Right atrium auricular region (tissue), 2 donors: ENCODE measurements around the gene EDDM3A. TPM values are rescaled to one million over a fixed set of nuclear protein-coding genes. Genes with fewer than 3 reads are reported as not detected.
"Not testable (repeated sequence)": the region's sequence is repeated elsewhere in the genome, so short reads cannot be mapped to it uniquely, and the experiment has no call there.

Experiments
- DNase-seq: peaks from one replicate; pipeline ENCODE4 v3.0.0-alpha.2; 2019; ENCODE audit warnings: low spot score
- H3K27ac ChIP-seq, 2 donors: fragments of 200-600 bp; sonication (generic); 1 replicate in 1 of 2; 2 replicates in 1 of 2; pipeline ENCODE4 v1.5.1; 2016 to 2019
- H3K27me3 ChIP-seq, 2 donors: fragments of 200-600 bp; sonication (generic); one replicate each; pipeline versions ENCODE4 v1.5.1 to v1.6.0; 2017 to 2019
- H3K36me3 ChIP-seq: fragments of 200-600 bp; sonication (generic); one replicate; pipeline ENCODE4 v1.5.1; 2016
- H3K4me1 ChIP-seq, 2 donors: fragments of 200-600 bp; sonication (generic); one replicate each; pipeline versions ENCODE4 v1.5.1 to v1.6.0; 2017 to 2019
- H3K4me3 ChIP-seq, 2 donors: fragments of 200-600 bp; sonication (generic); 1 replicate in 1 of 2; 2 replicates in 1 of 2; pipeline ENCODE4 v1.5.1; 2017 to 2019; ENCODE audit warnings: mild to moderate bottlenecking in 1 of 2, moderate library complexity in 1 of 2
- H3K9me3 ChIP-seq, 2 donors: fragments of 200-600 bp; sonication (generic); one replicate each; pipeline ENCODE4 v1.5.1; 2019
- CTCF ChIP-seq, 2 donors: fragments of 200-600 bp; sonication (generic); IDR thresholded peaks; one replicate each; pipeline ENCODE4 v1.5.1; 2019; ENCODE audit warnings: antibody characterized with exemption in 2 of 2
- total RNA-seq, 2 donors: library from RNA; depleted of rRNA; stranded (reverse); fragments of >200 nt; gene quantifications; one replicate each; pipeline ENCODE4 v1.1.0, GENCODE V29; 2016

The EDDM3A gene
- total RNA-seq, 2 donors from 2014 or later = not detected

GRCh38 chr14:20734430-20734806 is 11.3 kb upstream of the EDDM3A start:
- no peak for DNase-seq
- no peak for TF ChIP-seq CTCF (IDR thresholded peaks at IDR 0.05)
- H3K27ac ChIP-seq = no peak overlapping the region
- no peaks in the 10 kb centered on the region for H3K4me1 ChIP-seq
- no peak overlapping the region for H3K4me3 ChIP-seq
- no peaks in the 10 kb centered on the region for H3K9me3 ChIP-seq
- H3K36me3 ChIP-seq = no peaks in the 10 kb centered on the region
- no peaks in the 10 kb centered on the region for H3K27me3 ChIP-seq

DNA sequence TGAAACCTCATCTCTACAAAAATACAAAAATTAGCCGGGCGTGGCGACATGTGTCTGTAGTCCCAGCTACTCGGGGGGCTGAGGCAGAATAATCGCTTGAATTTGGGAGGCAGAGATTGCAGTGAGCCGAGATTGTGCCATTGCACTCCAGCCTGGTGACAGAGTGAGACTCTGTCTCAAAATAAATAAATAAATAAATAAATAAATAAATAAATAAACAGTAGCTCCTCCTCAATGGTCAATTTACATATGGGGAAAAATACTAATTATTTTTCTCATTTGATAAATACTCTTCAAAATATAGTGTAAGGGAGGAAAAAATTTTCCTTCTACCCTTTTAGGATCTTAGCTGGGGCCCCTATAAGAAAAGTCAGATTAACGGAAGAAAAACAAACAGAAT is 7.4 kb upstream of the EDDM3A start:
- H3K27ac ChIP-seq, H3K36me3 ChIP-seq, H3K27me3 ChIP-seq, H3K4me1 ChIP-seq, H3K4me3 ChIP-seq, DNase-seq, H3K9me3 ChIP-seq: not testable (repeated sequence)

DNA sequence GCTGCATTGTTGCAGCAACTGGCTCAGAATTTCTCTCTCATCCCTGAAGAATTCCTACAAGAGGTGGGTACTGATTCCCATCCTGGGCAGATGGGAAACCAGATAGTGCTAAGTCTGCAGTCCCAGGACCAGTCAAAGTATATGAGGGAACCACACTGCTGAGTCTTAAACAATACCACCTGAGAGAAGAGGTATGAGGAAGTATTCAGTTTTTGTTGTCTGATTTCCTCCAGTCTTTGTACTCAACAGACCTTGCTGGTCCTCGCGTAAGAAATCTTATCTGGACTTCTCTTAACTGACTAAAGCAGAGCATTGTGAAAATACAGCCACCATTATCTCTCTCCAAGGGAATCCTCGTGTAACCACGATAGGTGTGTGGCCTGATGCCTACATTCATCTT is 3.6 kb upstream of the EDDM3A start:
- Histone ChIP-seq H3K27ac (no peak overlapping the region), H3K4me3 (no peak overlapping the region), H3K9me3 (no peaks in the 10 kb centered on the region)

DNA sequence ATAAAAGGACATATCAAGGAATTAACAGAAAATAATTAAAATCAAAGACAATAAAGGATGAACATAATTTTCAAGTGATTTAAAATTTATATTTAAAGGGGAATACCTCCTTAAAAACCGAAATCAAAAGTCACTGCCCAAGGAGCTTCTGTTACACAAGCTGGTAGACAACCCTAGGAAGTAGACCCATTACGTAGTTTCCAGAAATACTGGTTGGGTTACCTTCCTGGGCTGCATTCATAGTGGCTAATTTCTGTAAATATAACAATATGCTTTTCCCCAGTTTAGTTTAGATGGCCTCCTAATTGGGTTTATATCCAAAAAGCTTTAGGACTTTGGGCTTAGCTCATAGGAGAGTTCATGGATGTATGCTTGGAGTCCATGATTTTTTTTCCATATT is 2.1 kb upstream of the EDDM3A start:
- no peak for TF ChIP-seq CTCF (IDR thresholded peaks at IDR 0.05)
- H3K27ac ChIP-seq = no peak overlapping the region
- no peak for DNase-seq
- no peaks in the 10 kb centered on the region for H3K36me3 ChIP-seq
- H3K4me1 ChIP-seq = no peaks in the 10 kb centered on the region
- H3K27me3 ChIP-seq = no peaks in the 10 kb centered on the region
- H3K9me3 ChIP-seq = no peaks in the 10 kb centered on the region
- no peak overlapping the region for H3K4me3 ChIP-seq

More for the DNA sequence above, 3.6 kb upstream of the EDDM3A start:
- Histone ChIP-seq H3K4me1 (no peaks in the 10 kb centered on the region), H3K27me3 (no peaks in the 10 kb centered on the region), H3K36me3 (no peaks in the 10 kb centered on the region)
- DNase-seq = no peak
- TF ChIP-seq CTCF (IDR thresholded peaks at IDR 0.05) = no peak

DNA sequence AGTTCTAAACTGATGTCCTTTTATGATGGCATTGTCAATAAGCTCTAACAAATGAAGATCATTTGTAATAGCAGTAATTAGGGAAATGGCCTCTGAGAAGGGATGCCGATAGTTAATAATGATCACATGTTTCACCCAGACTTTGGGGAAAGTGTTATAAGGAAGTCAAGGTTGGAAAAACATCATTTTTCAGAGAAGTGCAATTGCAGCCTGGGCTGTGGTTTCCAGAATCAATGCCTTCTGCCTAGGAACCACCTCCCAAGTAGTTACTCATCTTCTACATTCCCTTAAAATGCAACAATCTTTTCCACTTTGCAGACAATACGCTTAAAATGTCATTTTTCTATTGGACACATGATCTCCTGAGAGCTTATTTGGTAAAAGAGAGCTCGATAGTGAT is 879 bp downstream of the EDDM3A start:
- no peaks in the 10 kb centered on the region for H3K4me1 ChIP-seq
- no peak overlapping the region for H3K4me3 ChIP-seq
- no peak for DNase-seq
- H3K27me3 ChIP-seq = no peaks in the 10 kb centered on the region
- TF ChIP-seq CTCF (IDR thresholded peaks at IDR 0.05) = no peak
- H3K9me3 ChIP-seq = peaks cover 0 to 5% of the 10 kb centered on the region in 2 donors
- H3K36me3 ChIP-seq = no peaks in the 10 kb centered on the region
- no peak overlapping the region for H3K27ac ChIP-seq

DNA sequence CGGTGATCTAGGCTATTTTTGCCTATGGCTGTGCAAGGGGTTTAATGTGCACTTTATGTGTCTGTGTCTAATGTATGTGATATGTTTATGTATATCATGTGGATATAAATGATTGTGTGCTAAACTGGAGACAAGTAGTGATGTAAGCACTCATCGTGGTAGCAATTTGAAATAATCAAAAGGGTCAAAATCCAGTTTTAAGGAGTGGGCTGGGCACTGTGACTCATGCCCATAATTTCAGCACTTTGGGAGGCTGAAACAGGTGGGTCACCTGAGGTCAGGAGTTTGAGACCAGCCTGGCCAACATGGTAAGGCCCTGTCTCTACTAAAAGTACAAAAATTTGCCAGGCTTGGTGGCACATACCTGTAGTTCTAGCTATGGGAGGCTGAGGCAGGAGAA is 2.8 kb downstream of the EDDM3A start:
- DNase-seq = no peak
- Histone ChIP-seq H3K9me3 (peaks cover 5 to 10% of the 10 kb centered on the region in 2 donors), H3K4me1 (no peaks in the 10 kb centered on the region), H3K4me3 (no peak overlapping the region), H3K36me3 (no peaks in the 10 kb centered on the region), H3K27me3 (no peaks in the 10 kb centered on the region), H3K27ac (no peak overlapping the region)
- TF ChIP-seq CTCF (IDR thresholded peaks at IDR 0.05) = no peak
